ENCODE results near the gene ZNF735.

DNA sequence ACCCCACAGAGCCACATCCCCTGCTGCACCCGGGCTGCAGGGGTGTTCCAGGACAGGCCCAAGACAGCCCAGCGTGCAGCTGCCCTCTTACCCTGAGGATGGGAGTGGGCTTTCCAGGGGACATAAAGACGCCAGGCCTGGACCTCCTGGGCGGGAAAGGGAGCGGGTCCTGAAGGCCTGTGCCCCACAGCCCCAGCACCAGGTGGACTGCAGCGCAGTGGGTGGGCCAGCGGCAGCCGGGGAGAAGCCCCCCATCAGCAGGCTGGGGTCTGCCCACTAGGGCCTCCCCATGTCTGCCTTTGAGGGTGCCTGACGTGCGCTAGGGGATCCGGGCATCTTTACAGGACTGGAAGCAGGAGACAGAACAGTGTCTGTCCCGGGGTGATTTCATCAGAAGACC is 22.6 kb upstream of the ZNF735 start:
- no peak for TF ChIP-seq POLR2A (IDR thresholded peaks at IDR 0.05)
- TF ChIP-seq CTCF (IDR thresholded peaks at IDR 0.05): no peak
